Measurements from ENCODE around the gene LEMD1.
"Not testable (repeated sequence)": the region's sequence is repeated elsewhere in the genome, so short reads cannot be mapped to it uniquely, and the experiment has no call there.

The LEMD1 gene

GRCh38 chr1:205376739-205377138 is 45.1 kb downstream of the LEMD1 start:
- DNase-seq: no peak

GRCh38 chr1:205375835-205376545 is 45.9 kb downstream of the LEMD1 start:
- peak; percentile 91 for DNase-seq

DNA sequence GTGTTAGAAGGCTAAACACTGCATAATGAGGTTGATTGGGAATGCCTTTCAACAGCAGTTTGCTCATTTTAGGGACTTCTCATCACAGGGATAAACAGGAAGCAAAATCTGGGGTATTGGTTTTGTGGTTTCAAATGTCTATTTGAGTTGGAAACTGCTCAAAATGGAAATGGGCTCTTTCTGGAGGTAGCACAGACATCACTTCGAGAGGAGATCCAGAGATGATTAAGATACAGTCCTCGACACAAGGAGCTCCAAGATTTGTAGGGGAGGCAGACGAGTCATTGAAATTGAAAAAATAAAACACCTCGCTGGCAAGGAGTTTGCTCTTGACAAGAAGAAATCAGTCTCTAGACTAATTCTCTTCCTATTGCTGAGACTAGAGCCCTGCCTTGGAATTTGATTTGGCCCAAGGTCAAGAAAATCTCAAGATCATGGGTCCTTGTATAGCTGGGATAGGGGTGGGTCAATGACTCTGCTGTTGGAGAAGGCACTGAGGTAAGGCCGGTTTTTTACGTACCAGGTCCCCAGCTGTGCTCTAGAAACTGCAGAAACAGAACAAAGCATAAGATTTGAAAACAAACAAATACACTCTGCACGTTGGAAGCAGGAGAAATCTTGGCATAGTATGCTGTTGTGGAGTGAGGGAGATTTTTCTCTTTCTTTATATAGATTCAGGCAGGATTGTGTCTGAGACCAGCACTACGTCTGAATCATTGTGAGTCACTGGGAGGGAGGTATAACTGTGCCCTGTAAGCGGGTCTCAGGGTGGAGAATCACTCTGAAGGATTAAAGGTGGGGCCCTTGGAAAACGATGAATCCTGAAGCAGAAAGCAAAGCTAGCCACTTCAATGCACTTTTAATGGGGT is 47.4 kb downstream of the LEMD1 start:
- peak; percentile 60 for DNase-seq

DNA sequence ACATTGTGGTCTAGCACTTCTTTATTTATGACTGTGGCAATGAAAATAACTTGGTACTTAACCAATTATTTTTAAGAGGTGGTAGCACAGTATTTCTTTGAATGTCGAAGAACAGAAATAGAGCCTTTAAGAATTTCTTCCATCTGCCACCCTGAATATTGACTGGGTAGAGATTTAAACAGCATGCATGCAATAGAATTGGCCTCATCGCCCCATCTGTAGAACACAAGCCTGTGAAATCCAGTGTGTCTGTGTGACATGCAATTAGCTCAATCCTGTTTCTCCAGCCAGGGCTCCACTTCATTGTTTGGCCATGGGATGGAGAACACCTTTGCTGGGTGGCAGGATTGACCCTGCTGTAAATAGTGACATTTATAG is 48.1 kb downstream of the LEMD1 start:
- peak; percentile 60 for DNase-seq

DNA sequence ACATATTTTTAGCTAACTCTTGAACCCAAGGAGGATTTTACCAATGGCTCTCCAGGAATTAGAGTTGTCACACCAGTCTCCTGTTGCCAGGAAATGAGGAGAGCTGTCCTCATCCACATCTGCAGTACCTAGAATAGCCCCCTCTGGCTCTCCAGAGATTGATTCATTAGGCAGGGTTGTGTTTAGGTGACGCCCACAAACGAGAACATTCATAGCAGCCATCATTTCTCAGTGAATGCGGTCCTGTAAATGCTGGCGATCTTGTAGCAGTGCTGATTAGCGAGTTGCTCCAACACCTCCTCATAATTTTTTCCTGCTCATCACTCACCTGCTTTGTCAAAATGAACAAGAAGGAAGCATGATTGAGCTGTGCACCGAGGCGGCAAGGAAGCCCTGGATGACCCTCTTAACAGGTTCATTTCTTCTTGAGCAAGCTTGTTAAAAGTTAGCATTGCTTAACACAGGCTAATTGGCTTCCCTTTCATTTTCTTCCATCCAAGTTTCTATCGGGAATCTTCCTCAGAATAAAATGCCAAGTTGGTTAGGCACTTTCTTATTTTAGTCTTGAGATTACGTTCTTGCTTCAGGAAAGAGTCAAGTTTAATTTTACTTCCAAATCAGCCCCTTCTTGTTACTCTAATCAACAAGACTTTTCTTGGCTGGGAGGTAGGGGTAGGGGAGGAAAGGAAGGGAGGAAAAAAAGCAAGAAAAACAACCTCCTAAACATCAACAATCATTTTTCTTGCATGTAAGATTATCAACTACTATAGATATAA is 48.6 kb downstream of the LEMD1 start:
- peak; percentile 46 for DNase-seq

DNA sequence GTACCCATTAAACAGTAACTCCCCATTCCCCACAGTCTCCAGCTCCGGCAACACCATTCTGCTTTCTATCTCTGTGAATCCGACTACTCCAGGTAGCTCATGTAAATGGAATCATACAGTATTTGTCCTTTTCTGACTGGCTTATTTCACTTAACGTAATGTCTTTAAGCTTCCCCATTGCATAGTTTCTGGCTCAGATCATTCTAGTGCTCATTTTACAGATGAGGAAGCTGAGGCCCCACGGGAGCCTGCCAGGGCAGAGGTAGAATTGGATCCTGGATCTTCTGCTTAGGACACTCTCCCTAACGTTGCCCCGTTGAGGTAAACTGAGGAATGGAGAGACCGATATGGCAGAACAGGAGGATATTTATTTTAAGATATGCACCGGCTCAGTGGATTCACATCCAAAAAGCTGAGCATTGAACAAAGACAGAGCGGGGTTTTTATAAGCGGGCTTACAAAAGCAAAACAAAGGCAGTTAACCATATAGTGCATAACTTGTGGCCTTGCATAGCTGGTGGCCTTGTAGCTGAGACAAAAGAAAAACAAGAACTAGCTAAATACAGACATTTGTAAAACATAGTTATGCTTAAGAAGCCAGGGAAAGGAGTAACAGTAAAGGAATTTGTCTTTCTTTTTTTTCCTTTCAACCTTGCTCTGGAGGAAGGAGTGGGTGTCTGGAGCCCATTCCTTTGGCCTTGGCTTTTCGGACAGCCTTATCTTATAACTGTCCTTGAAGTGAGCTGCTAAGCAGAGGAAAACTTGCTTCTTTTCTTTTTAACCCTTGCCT is 49.8 kb downstream of the LEMD1 start:
- no peak for DNase-seq

DNA sequence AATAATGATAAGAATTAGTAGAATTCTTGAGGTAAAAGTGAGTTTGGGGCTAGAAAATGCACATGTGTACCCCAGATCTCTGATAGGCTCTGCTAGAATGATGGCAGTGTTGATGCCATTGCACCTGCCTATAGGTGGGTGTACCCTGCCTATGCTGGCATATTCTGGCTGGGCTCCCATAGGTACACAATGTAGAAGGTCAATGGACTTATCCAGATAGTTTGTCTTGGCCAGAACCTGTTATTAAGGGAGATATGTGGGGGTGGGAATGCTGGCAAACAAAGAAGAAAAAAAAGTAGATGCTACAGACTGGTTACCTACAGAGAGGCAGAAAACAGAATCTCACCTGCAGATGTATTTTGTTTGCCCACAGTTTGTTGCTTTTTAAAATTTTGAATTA is 51.1 kb downstream of the LEMD1 start:
- peak; percentile 96 for DNase-seq

DNA sequence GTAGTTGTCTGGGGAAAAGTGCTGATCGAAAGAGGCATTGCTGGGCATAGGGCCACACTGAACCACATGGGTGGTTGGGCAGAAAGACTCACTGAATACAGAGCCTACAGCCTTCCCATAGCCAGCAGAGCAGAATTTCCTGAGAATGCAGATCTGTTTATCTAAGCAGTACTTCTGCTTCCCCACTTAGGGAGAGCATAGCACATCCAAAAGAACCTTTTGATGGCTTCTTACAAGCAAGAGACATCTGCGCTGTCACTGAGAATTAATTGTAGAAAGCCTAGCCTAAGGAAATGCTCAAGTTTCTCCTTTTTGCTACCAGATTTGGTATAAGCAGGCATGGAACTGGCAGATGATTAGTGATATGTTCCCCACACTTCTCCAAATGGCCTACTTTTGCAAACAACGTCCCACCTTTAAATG is 52.1 kb downstream of the LEMD1 start:
- peak; percentile 40 for DNase-seq

DNA sequence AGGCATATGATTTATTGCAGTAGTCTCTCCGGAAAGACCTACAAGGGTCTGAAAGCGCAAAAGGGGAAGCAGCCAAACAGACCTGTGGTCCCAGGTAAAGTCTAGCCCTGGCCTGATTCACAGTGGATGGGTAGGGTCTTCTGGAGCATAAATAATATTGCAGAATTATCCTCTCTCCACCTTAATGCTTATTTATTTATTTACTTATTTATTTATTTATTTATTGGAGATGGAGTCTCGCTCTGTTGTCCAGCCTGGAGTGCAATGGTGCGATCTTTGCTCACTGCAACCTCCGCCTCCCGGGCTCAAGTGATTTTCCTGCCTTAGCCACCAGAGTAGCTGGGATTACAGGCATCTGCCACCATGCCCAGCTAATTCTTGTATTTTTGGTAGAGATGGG is 53.4 kb downstream of the LEMD1 start:
- DNase-seq: no peak

DNA sequence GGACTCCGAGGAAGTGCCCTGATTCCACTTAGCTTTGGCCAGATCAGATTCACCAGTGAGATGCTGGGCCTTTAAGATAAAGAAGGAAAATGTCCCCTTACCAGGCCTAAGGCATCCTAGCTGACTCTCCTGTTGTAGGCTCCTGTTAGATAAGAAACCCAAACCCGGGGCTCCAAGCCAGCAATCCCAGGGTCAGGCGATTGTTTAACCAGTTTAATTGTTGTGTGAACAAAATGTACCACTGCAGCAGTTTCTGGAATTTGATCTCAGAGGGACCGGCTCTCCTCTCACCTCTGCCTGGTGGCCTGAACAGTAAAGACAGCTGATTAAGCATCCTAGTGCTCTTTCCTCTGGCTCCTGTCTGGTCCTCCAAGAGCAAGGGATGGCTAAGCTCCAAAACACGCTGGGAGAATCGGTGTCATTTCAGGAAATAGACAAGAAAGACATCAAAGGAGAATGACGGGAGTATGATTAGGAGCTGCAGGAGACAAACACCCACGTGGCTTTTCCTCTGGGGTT is 55.9 kb downstream of the LEMD1 start:
- peak; percentile 93 for DNase-seq

GRCh38 chr1:205365086-205365485 is 56.8 kb downstream of the LEMD1 start:
- not testable (repeated sequence) for DNase-seq

- DNase-seq: peak; percentile 23
These were observed 61.0 kb downstream of the LEMD1 start for GRCh38 chr1:205360891-205361290.

- DNase-seq: peak; percentile 92
These were observed 61.9 kb downstream of the LEMD1 start for GRCh38 chr1:205359771-205360565.

GRCh38 chr1:205358579-205358978 is 63.3 kb downstream of the LEMD1 start:
- DNase-seq: peak; percentile 79

- peak; percentile 39 for DNase-seq
These were observed 64.3 kb downstream of the LEMD1 start for GRCh38 chr1:205357567-205357966.

- DNase-seq: peak; percentile 97
These were observed 65.3 kb downstream of the LEMD1 start, which contains the start of gene KLHDC8A for GRCh38 chr1:205356440-205357139. Gene KLHDC8A (minus strand): TSS chr1:205356922. CDS start chr1:205343604, 13,318 bp downstream.

GRCh38 chr1:205355075-205355453 is 66.8 kb downstream of the LEMD1 start:
- DNase-seq: peak; percentile 88

GRCh38 chr1:205354259-205355074 is 67.4 kb downstream of the LEMD1 start:
- peak; percentile 89 for DNase-seq

DNA sequence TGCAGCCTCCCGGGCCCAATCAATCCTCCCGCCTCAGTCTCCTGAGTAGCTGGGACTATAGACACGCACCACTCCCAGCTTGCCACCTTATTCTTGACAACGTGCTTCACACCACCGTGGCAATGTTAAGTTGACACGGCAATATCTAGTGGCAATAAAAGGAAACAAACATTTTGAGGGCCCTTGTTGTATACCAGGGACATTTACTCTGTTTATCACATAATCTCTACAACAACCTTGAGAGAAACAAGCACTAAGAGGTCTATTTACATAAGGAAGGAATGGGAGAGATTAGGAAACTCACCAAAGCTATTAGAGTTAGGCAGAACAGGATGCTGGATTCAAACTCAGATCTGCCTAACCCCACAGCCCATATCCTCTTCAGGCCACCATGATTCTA is 68.2 kb downstream of the LEMD1 start:
- DNase-seq: no peak

DNA sequence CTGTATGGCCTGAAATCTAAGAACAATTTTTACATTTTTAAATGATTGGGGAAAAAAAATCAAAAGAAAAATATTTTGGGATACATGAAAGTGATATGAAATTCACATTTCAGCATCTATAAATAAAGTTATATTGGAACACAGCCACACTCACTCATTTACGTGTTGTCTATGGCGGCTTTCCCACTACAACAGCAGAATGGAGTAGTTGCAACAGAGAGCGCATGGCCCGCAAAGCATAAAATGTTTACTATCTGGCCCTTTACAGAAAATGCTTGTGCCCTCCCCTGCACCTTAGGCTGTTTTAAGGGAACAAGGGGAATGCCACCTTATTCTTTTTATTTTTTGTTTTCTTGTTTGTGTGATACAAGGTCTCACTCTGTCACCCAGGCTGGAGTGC is 68.7 kb downstream of the LEMD1 start:
- peak; percentile 33 for DNase-seq

All from NCI-H69 (cell line).